ENCODE measurements around the gene DNAJC12. TPM values are rescaled to one million over a fixed set of nuclear protein-coding genes. Genes with fewer than 3 reads are reported as not detected.

The DNAJC12 gene
- polyA plus RNA-seq, 2 of the 4 experiments (the other 2 are of a cell fraction): 19.1 to 80.0 TPM

DNA sequence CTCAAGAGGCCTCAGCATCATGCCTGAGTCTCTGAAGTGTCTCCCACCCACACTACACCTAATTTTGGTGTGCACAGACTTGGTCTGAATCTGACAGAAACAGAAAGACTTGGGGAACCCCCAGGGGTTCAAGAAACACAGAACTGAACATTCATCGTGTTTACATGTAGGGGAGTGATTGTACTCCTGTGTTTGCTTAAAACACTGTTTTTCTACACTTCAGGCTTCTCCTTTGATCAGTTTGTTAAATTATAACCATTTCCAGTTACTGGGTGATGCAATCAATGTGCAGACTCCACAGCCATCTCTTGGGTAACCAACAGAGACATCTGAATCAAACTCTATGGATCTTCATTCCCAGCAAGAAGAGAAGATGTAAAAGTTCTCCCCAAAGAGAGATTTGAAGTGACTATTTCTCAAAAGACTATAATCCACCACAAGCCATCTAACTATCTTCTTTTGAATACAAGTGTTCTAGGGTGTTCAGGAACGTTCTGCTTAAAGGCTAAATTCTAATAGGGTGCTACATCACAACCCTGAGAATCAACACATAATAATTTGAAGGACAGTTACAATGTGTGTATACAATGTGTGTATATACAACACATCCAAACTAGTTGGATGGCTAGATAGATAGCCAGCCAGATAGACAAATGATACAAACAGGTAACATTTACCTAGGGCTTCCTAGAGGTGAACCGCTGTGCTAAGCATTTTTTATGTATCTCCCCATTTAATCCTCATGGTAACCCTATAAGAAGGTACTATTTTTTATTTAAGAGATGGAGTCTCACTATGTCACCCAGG is 34.2 kb downstream of the DNAJC12 start (continued):
- TF ChIP-seq MAZ (IDR thresholded peaks at IDR 0.05; ENCODE audit: borderline replicate concordance, low read depth, low read length): no peak
- peak; percentile 89 to 94 for TF ChIP-seq JUN (IDR thresholded peaks at IDR 0.05)
- TF ChIP-seq TFCP2L1 (CRISPR knock-in tag; IDR thresholded peaks at IDR 0.05): no peak
- TF ChIP-seq, protein P1, sequence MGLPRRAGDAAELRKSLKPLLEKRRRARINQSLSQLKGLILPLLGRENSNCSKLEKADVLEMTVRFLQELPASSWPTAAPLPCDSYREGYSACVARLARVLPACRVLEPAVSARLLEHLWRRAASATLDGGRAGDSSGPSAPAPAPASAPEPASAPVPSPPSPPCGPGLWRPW (IDR thresholded peaks at IDR 0.05): peak; percentile 49; the same call in 1 of the 2 replicates
- no peak for TF ChIP-seq HOXB13 (CRISPR knock-in tag; IDR thresholded peaks at IDR 0.05; ENCODE audit: low read depth)
- no peak for TF ChIP-seq ZC3H11A (IDR thresholded peaks at IDR 0.05)
- TF ChIP-seq POLR2AphosphoS2 (conservative IDR thresholded peaks at IDR 0.05; ENCODE audit: low read length): no peak
- peak; percentile 92 to 97 for TF ChIP-seq CEBPB (IDR thresholded peaks at IDR 0.05)
- TF ChIP-seq KDM5A (IDR thresholded peaks at IDR 0.05): no peak
- no peak for TF ChIP-seq RCOR1 (IDR thresholded peaks at IDR 0.05; ENCODE audit: low read depth, low read length)
- no peak for TF ChIP-seq RNF2 (IDR thresholded peaks at IDR 0.05; ENCODE audit: borderline replicate concordance, low read depth)
- TF ChIP-seq, protein P2, sequence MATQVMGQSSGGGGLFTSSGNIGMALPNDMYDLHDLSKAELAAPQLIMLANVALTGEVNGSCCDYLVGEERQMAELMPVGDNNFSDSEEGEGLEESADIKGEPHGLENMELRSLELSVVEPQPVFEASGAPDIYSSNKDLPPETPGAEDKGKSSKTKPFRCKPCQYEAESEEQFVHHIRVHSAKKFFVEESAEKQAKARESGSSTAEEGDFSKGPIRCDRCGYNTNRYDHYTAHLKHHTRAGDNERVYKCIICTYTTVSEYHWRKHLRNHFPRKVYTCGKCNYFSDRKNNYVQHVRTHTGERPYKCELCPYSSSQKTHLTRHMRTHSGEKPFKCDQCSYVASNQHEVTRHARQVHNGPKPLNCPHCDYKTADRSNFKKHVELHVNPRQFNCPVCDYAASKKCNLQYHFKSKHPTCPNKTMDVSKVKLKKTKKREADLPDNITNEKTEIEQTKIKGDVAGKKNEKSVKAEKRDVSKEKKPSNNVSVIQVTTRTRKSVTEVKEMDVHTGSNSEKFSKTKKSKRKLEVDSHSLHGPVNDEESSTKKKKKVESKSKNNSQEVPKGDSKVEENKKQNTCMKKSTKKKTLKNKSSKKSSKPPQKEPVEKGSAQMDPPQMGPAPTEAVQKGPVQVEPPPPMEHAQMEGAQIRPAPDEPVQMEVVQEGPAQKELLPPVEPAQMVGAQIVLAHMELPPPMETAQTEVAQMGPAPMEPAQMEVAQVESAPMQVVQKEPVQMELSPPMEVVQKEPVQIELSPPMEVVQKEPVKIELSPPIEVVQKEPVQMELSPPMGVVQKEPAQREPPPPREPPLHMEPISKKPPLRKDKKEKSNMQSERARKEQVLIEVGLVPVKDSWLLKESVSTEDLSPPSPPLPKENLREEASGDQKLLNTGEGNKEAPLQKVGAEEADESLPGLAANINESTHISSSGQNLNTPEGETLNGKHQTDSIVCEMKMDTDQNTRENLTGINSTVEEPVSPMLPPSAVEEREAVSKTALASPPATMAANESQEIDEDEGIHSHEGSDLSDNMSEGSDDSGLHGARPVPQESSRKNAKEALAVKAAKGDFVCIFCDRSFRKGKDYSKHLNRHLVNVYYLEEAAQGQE (IDR thresholded peaks at IDR 0.05): no peak
- no peak for TF ChIP-seq ZNF302 (CRISPR knock-in tag; IDR thresholded peaks at IDR 0.05)
- TF ChIP-seq, protein P3, sequence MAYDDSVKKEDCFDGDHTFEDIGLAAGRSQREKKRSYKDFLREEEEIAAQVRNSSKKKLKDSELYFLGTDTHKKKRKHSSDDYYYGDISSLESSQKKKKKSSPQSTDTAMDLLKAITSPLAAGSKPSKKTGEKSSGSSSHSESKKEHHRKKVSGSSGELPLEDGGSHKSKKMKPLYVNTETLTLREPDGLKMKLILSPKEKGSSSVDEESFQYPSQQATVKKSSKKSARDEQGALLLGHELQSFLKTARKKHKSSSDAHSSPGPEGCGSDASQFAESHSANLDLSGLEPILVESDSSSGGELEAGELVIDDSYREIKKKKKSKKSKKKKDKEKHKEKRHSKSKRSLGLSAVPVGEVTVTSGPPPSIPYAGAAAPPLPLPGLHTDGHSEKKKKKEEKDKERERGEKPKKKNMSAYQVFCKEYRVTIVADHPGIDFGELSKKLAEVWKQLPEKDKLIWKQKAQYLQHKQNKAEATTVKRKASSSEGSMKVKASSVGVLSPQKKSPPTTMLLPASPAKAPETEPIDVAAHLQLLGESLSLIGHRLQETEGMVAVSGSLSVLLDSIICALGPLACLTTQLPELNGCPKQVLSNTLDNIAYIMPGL (CRISPR knock-in tag; IDR thresholded peaks at IDR 0.05; ENCODE audit: borderline replicate concordance): no peak
- TF ChIP-seq, protein P4, sequence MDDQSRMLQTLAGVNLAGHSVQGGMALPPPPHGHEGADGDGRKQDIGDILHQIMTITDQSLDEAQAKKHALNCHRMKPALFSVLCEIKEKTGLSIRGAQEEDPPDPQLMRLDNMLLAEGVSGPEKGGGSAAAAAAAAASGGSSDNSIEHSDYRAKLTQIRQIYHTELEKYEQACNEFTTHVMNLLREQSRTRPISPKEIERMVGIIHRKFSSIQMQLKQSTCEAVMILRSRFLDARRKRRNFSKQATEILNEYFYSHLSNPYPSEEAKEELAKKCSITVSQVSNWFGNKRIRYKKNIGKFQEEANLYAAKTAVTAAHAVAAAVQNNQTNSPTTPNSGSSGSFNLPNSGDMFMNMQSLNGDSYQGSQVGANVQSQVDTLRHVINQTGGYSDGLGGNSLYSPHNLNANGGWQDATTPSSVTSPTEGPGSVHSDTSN (IDR thresholded peaks at IDR 0.05): no peak
- TF ChIP-seq, protein P5, sequence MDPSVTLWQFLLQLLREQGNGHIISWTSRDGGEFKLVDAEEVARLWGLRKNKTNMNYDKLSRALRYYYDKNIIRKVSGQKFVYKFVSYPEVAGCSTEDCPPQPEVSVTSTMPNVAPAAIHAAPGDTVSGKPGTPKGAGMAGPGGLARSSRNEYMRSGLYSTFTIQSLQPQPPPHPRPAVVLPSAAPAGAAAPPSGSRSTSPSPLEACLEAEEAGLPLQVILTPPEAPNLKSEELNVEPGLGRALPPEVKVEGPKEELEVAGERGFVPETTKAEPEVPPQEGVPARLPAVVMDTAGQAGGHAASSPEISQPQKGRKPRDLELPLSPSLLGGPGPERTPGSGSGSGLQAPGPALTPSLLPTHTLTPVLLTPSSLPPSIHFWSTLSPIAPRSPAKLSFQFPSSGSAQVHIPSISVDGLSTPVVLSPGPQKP (IDR thresholded peaks at IDR 0.05; ENCODE audit: low read depth, low read length): no peak
- no peak for TF ChIP-seq CHD4 (IDR thresholded peaks at IDR 0.05; ENCODE audit: borderline replicate concordance)
- no peak for TF ChIP-seq ZSCAN20 (CRISPR knock-in tag; IDR thresholded peaks at IDR 0.05)

Measured in A549 (cell line).